B cell (primary cell): ENCODE results near the gene TENM4. TPM values are rescaled to one million over a fixed set of nuclear protein-coding genes. Genes with fewer than 3 reads are reported as not detected.

Experiments
- ATAC-seq: fragments of 200-7000 bp; cut with Tn5 transposase; one replicate; pipeline ENCODE4 v1.10.0; 2021; ENCODE audit warnings: low read depth, mild to moderate bottlenecking, moderate number of reproducible peaks, moderate library complexity
- CTCF ChIA-PET: fragments of 350-600 bp; sonication (Branson Sonifier 250); formaldehyde crosslinking; loops from one replicate; lab custom pipeline; 2021; ENCODE audit warnings: antibody characterized with exemption, inconsistent platforms; lab: Charles Lee
- POLR2A ChIA-PET: fragments of 350-600 bp; sonication (Branson Sonifier 250); formaldehyde crosslinking; loops from one replicate; lab custom pipeline; 2021; ENCODE audit warnings: antibody characterized with exemption; lab: Charles Lee
- DNase-seq: peaks from one replicate; pipeline ENCODE4 v3.0.0; 2013
- H2AFZ ChIP-seq: 2 replicates; pipeline ENCODE4 v1.6.1; 2012; ENCODE audit warnings: mild to moderate bottlenecking, low read depth, low read length; ENCODE audit not compliant: insufficient read depth, poor library complexity, severe bottlenecking
- H3K27ac ChIP-seq, 2 donors: 1 replicate in 1 of 2; 2 replicates in 1 of 2; pipeline ENCODE4 v1.5.1; 2012 to 2013; ENCODE audit warnings: low read length in 2 of 2, mild to moderate bottlenecking in 2 of 2, moderate library complexity in 1 of 2
- H3K27me3 ChIP-seq, 4 experiments: fragments of 200-600 bp in 1 of 4; sonication (generic) in 1 of 4; replicated peaks in 1 of 4; 1 replicate in 2 of 4; 2 replicates in 2 of 4; pipeline versions ENCODE4 v1.6.1 to v1.7.0; 2013 to 2016; ENCODE audit warnings: low read length in 3 of 4, mild to moderate bottlenecking in 2 of 4, mixed read lengths in 1 of 4, moderate library complexity in 1 of 4; ENCODE audit not compliant: insufficient read depth in 4 of 4, control insufficient read depth in 3 of 4; ENCODE audit errors: control extremely low read depth in 1 of 4
- H3K36me3 ChIP-seq, 2 experiments: replicated peaks in 1 of 2; 1 replicate in 1 of 2; 2 replicates in 1 of 2; pipeline versions ENCODE4 v1.6.1 to v1.7.1; 2013; ENCODE audit warnings: low read length in 1 of 2; ENCODE audit not compliant: insufficient read depth in 2 of 2, control insufficient read depth in 1 of 2; ENCODE audit errors: control extremely low read depth in 1 of 2, extremely low read depth in 1 of 2
- H3K4me1 ChIP-seq, 2 donors: fragments of 200-600 bp in 1 of 2; sonication (generic) in 1 of 2; 1 replicate in 1 of 2; 2 replicates in 1 of 2; pipeline versions ENCODE4 v1.5.1 to v1.6.1; 2013 to 2017; ENCODE audit warnings: low read length in 2 of 2; ENCODE audit not compliant: control insufficient read depth in 2 of 2, insufficient read depth in 2 of 2
- H3K4me2 ChIP-seq: replicated peaks from 2 replicates; pipeline ENCODE3; 2012; ENCODE audit warnings: mild to moderate bottlenecking, low read depth, low read length; ENCODE audit not compliant: poor library complexity, severe bottlenecking
- H3K4me3 ChIP-seq, 5 experiments: fragments of 200-600 bp in 1 of 5; sonication (generic) in 1 of 5; 1 replicate in 3 of 5; 2 replicates in 2 of 5; pipeline versions ENCODE4 v1.5.1 to v1.7.0; 2011 to 2016; ENCODE audit warnings: low read length in 4 of 5, mild to moderate bottlenecking in 4 of 5, low read depth in 2 of 5, control low read depth in 1 of 5, moderate library complexity in 1 of 5; ENCODE audit not compliant: insufficient read depth in 1 of 5; ENCODE audit errors: control extremely low read depth in 1 of 5, extremely low read depth in 1 of 5
- H3K79me2 ChIP-seq: fragments of 200-600 bp; sonication (generic); one replicate; pipeline ENCODE4 v1.6.0; 2016; ENCODE audit warnings: low read length; ENCODE audit not compliant: control insufficient read depth, insufficient read depth
- H3K9ac ChIP-seq: fragments of 200-600 bp; sonication (generic); 2 replicates; pipeline ENCODE4 v1.6.1; 2017; ENCODE audit warnings: mild to moderate bottlenecking, low read length, moderate library complexity
- H3K9me3 ChIP-seq, 3 donors: one replicate each; pipeline versions ENCODE4 v1.6.1 to v1.7.1; 2013; ENCODE audit warnings: low read length in 2 of 3; ENCODE audit not compliant: control insufficient read depth in 2 of 3, insufficient read depth in 1 of 3; ENCODE audit errors: control extremely low read depth in 1 of 3
- H4K20me1 ChIP-seq: 2 replicates; pipeline ENCODE4 v1.6.0; 2012; ENCODE audit warnings: mild to moderate bottlenecking, low read length; ENCODE audit not compliant: insufficient read depth, control insufficient read depth, poor library complexity, severe bottlenecking
- H3K27ac Mint-ChIP-seq: one replicate; pipeline ENCODE4 v1.8.0; 2021; ENCODE audit warnings: mixed read lengths
- H3K27me3 Mint-ChIP-seq: one replicate; pipeline ENCODE4 v1.8.0; 2021; ENCODE audit warnings: mixed read lengths
- H3K4me1 Mint-ChIP-seq: one replicate; pipeline ENCODE4 v1.8.0; 2021; ENCODE audit warnings: mixed read lengths
- H3K4me3 Mint-ChIP-seq: one replicate; pipeline ENCODE4 v1.8.0; 2021; ENCODE audit warnings: mixed read lengths
- H3K9me3 Mint-ChIP-seq: one replicate; pipeline ENCODE4 v1.8.0; 2022; ENCODE audit warnings: mixed read lengths; ENCODE audit not compliant: insufficient read depth
- EZH2 ChIP-seq: IDR thresholded peaks from 2 replicates; pipeline ENCODE4 v1.6.1; 2012; ENCODE audit warnings: borderline replicate concordance, low read depth, mild to moderate bottlenecking, moderate library complexity, low read length; ENCODE audit not compliant: insufficient read depth, poor library complexity, severe bottlenecking
- WGBS: methylation state at CpG from one replicate; pipeline ENCODE4 v1.1.5; 2013; ENCODE audit warnings: missing lambda C conversion rate; ENCODE audit not compliant: insufficient coverage; 5-methylcytosine and 5-hydroxymethylcytosine counted together
- intact Hi-C: fragments of 100-400 bp; cut with micrococcal nuclease; formaldehyde crosslinking; loops from one replicate; pipeline ENCODE4 v1.10.0; 2022
- polyA plus RNA-seq: library from polyadenylated mRNA; depleted of rRNA; stranded (reverse); fragments of >200 nt; gene quantifications from 2 replicates; pipeline ENCODE4 v1.2.3, GENCODE V29; 2012
- total RNA-seq, 2 donors: library from RNA; stranded (reverse); fragments of 120-200 nt in 1 of 2; gene quantifications; 1 replicate in 1 of 2; 2 replicates in 1 of 2; pipeline versions ENCODE4 v1.2.3 to v1.2.4, GENCODE V29; 2013 to 2022
- TF ChIP-seq, protein P1 (sequence below): fragments of 200-600 bp; IDR thresholded peaks from one replicate; pipeline ENCODE4 v1.8.0; 2022; ENCODE audit warnings: antibody characterized with exemption, mild to moderate bottlenecking

Gene TENM4
- total and polyA plus RNA-seq, 2 donors (not counting 1 experiment from before 2014, with no cell fraction given) = 0.09 to 5.7 TPM

DNA sequence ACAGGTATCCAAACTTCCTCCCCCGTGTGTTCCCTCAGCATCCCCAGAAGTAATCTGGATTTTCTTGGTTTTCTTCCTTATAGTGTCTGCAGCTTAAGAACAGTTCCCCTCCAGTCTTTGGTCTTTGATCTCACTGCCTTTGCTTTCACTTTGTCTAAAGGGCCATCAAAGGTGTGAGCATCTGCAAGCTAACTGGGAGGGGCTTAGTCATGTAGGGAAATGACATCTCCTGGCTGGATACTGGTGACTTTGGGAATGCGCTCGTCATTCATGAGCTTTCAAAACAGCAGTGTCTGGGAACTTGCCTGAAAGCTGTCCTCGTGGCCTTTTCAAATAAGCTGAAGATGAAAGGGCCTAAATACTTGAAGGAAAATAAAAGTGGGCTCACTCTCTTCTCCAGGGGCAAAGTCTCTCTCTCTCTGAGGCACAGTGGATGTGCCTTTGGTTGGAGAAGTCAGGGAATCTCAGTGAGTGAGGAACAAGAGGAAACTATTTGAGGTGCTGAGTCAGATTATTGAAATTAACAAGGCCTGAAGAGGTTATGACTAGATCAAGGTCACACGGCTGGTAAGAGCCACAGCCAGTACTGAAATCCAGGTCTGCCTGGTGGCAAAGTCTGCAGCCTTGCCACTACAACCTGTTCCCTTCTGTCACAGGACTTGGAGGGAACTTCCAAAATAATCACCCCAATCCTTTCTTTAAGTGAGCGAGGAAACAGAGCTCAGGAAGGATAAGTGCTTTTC lies 45.6 kb upstream of the TENM4 start:
- Histone ChIP-seq H3K4me1 (peaks cover 19 to 21% of the 10 kb centered on the region in 2 donors), H3K79me2 (no peaks in the 10 kb centered on the region), H2AFZ (no peak overlapping the region), H3K9me3 (no peaks in the 10 kb centered on the region), H3K9ac (no peak overlapping the region), H3K4me3 (no peak overlapping the region), H3K4me2 (no peak overlapping the region), H3K27me3 (no peaks in the 10 kb centered on the region), H3K27ac (no peak overlapping the region), H3K36me3 (no peaks in the 10 kb centered on the region), H4K20me1 (no peaks in the 10 kb centered on the region)
- CTCF ChIA-PET = interaction anchor here (1.4 kb wide), 1 partner anchor 85 kb away, joined by 6 read pairs; no protein-coding TSS in a partner anchor
- ATAC-seq (no peak), DNase-seq (no peak)
- intact Hi-C loops = no loop called here
- no peak for TF ChIP-seq EZH2
- TF ChIP-seq, protein P1, sequence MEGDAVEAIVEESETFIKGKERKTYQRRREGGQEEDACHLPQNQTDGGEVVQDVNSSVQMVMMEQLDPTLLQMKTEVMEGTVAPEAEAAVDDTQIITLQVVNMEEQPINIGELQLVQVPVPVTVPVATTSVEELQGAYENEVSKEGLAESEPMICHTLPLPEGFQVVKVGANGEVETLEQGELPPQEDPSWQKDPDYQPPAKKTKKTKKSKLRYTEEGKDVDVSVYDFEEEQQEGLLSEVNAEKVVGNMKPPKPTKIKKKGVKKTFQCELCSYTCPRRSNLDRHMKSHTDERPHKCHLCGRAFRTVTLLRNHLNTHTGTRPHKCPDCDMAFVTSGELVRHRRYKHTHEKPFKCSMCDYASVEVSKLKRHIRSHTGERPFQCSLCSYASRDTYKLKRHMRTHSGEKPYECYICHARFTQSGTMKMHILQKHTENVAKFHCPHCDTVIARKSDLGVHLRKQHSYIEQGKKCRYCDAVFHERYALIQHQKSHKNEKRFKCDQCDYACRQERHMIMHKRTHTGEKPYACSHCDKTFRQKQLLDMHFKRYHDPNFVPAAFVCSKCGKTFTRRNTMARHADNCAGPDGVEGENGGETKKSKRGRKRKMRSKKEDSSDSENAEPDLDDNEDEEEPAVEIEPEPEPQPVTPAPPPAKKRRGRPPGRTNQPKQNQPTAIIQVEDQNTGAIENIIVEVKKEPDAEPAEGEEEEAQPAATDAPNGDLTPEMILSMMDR = no peak
- no peaks in the 10 kb centered on the region for H3K9me3 Mint-ChIP-seq
- 64% methylated on average over 6 of the region's 6 CpGs for WGBS
- H3K4me3 Mint-ChIP-seq = no peak overlapping the region
- H3K27ac Mint-ChIP-seq = no peak overlapping the region
- H3K27me3 Mint-ChIP-seq = no peaks in the 10 kb centered on the region
- POLR2A ChIA-PET = no interaction called here
- H3K4me1 Mint-ChIP-seq = peaks cover 25% of the 10 kb centered on the region

DNA sequence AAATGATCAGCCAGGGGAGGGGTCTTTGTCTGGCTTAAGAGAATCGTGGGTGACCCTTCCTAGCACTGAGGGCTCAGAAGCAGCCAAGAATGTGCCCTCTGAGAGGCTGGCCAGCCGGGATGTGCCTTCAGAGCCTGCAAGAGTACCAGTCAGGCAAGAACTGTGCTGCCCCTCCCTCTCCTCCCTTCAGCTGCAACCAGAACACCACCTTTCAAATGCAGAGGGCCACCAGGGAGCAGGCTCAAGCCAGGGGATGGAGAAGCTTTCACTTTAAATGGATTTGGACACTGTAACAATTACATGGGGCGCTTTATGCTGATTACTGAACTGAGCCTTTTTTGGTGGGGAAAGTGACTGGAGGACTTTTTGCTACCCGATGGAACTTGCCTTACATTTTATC lies 44.9 kb upstream of the TENM4 start:
- DNase-seq (no peak), ATAC-seq (no peak)
- no peak overlapping the region for H3K27ac ChIP-seq
- no peaks in the 10 kb centered on the region for H3K9me3 ChIP-seq
- no peak overlapping the region for H3K4me3 ChIP-seq
- 44% methylated on average over 4 of the region's 4 CpGs for WGBS
- peaks cover 19 to 24% of the 10 kb centered on the region in 2 donors for H3K4me1 ChIP-seq
- no peaks in the 10 kb centered on the region for H3K79me2 ChIP-seq
- no peaks in the 10 kb centered on the region for H3K27me3 Mint-ChIP-seq
- ChIA-PET CTCF (interaction anchor here (1.4 kb wide), 1 partner anchor 85 kb away, joined by 6 read pairs; no protein-coding TSS in a partner anchor), POLR2A (no interaction called here)
- no peak overlapping the region for H3K9ac ChIP-seq
- H3K27ac Mint-ChIP-seq = no peak overlapping the region
- H3K27me3 ChIP-seq = no peaks in the 10 kb centered on the region
- H4K20me1 ChIP-seq = no peaks in the 10 kb centered on the region
- H3K4me3 Mint-ChIP-seq = no peak overlapping the region
- H3K4me1 Mint-ChIP-seq = peaks cover 29% of the 10 kb centered on the region
- intact Hi-C loops = no loop called here
- H3K36me3 ChIP-seq = no peaks in the 10 kb centered on the region
- no peak for TF ChIP-seq EZH2
- TF ChIP-seq, protein P1 = no peak
- no peak overlapping the region for H3K4me2 ChIP-seq
- H3K9me3 Mint-ChIP-seq = no peaks in the 10 kb centered on the region
- no peak overlapping the region for H2AFZ ChIP-seq
